Brain microvascular endothelial cell (primary cell): Measurements from ENCODE around the gene TSPAN31.

Experiments used
- DNase-seq: peaks from one replicate; pipeline ENCODE4 v3.0.0-alpha.2; 2020
- H3K27ac ChIP-seq: fragments of 250-450 bp; sonication (Bioruptor Pico); 2 replicates; pipeline ENCODE4 v1.5.1; 2020; ENCODE audit warnings: mild to moderate bottlenecking, moderate library complexity
- H3K27me3 ChIP-seq: fragments of 250-450 bp; sonication (Bioruptor Pico); replicated peaks from 2 replicates; pipeline ENCODE4 v1.5.1; 2020; ENCODE audit warnings: mild to moderate bottlenecking
- H3K36me3 ChIP-seq: fragments of 250-450 bp; sonication (Bioruptor Pico); replicated peaks from 2 replicates; pipeline ENCODE4 v1.5.1; 2020; ENCODE audit warnings: mild to moderate bottlenecking
- H3K4me3 ChIP-seq: 2 replicates; pipeline ENCODE4 v1.5.1; 2011; ENCODE audit warnings: low read depth, mild to moderate bottlenecking, control low read depth, low read length, moderate library complexity
- in situ Hi-C: cut with HindIII; loops from 2 replicates; pipeline ENCODE4 v1.10.0; 2017; ENCODE audit warnings: low sequenced_read_pairs, low pct_ligation_motif_present
- TF ChIP-seq, protein P1 (sequence below): IDR thresholded peaks from 2 replicates; pipeline ENCODE4 v1.5.1; 2011; ENCODE audit warnings: low read depth, mild to moderate bottlenecking, moderate library complexity, low read length, control low read depth, inconsistent platforms; ENCODE audit errors: missing control alignments

The TSPAN31 gene, protein sequence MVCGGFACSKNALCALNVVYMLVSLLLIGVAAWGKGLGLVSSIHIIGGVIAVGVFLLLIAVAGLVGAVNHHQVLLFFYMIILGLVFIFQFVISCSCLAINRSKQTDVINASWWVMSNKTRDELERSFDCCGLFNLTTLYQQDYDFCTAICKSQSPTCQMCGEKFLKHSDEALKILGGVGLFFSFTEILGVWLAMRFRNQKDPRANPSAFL

DNA sequence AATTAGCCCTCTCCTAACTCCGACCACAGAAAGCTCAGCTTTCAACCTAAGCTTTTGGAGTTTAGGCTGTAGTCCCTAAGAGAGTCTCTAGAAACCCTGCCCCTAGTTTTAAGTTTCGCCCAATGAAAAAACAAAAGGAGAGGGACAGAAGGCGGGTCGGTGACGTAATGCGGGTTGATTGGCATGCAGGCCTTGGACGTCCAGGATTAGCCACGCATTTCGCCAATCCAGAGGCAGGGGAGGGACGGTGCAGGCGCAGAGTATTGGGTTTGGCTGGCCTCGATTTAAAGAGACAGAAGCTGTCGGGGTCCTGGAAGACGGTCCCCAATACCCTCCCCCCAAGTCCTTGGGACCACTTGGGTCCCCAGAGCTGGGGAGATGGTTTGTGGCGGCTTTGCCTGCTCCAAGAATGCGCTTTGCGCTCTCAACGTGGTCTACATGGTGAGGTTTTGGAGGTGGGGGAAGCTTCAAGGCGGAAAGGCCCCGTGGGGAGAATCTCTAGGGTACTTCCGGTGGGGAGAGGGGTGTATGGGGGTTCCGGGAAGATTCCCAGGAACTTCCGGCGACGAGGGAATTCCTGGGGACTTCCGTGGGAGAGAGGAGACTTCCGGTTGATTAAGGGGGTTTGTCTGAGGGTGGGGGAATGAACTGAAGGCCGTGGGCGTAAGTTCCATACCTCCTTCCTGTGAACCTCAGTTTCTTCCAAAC is at the start of gene TSPAN31:
Gene TSPAN31 (plus strand): TSS at position 263 of the 708 bp plus-strand sequence. CDS start 116 bp downstream, at position 379.
- H3K4me3 ChIP-seq, result peak within 1 kb of the TSS; percentile 84
- peaks cover 26% of the 10 kb centered on the region for H3K36me3 ChIP-seq
- peak; percentile 99 for DNase-seq
- peaks cover 11% of the 10 kb centered on the region for H3K27me3 ChIP-seq
- TF ChIP-seq, protein P1, sequence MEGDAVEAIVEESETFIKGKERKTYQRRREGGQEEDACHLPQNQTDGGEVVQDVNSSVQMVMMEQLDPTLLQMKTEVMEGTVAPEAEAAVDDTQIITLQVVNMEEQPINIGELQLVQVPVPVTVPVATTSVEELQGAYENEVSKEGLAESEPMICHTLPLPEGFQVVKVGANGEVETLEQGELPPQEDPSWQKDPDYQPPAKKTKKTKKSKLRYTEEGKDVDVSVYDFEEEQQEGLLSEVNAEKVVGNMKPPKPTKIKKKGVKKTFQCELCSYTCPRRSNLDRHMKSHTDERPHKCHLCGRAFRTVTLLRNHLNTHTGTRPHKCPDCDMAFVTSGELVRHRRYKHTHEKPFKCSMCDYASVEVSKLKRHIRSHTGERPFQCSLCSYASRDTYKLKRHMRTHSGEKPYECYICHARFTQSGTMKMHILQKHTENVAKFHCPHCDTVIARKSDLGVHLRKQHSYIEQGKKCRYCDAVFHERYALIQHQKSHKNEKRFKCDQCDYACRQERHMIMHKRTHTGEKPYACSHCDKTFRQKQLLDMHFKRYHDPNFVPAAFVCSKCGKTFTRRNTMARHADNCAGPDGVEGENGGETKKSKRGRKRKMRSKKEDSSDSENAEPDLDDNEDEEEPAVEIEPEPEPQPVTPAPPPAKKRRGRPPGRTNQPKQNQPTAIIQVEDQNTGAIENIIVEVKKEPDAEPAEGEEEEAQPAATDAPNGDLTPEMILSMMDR, result no peak
- in situ Hi-C loops, result no loop called here
- H3K27ac ChIP-seq, result peak within 1 kb of the TSS; percentile 99

DNA sequence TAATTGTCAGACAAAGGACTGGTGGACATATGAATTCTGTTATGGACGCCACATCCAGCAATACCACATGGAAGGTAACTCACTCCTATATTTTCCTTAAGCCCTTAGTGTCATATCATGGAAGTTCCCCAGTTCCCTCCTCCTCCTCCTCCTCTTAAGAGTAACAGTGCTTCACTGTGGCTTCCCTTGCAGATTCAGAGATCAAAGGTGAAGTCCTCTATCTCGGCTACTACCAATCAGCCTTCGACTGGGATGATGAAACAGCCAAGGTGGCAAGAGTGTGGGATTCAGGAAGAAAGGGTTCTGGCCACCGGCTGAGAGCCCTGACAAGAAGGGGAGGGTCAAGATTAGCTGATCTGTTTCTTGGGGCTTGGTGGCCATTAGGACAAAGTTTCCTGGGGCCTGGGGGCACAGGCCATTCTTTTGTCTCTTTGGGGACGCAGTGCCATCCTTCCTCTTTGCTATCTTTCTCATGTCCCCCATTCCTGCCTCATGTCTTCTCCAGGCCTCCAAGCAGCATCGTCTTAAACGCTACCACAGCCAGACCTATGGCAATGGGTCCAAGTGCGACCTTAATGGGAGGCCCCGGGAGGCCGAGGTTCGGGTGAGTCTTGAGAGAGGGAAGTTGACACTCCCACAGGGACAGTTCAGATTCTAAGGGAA is 48.9 kb upstream of the TSPAN31 start:
- Histone ChIP-seq H3K27me3 (no peaks in the 10 kb centered on the region), H3K4me3 (no peak overlapping the region), H3K27ac (no peak overlapping the region), H3K36me3 (peaks cover 7% of the 10 kb centered on the region)
- in situ Hi-C loops, result no loop called here
- DNase-seq, result no peak
- TF ChIP-seq, protein P1, result no peak

GRCh38 chr12:57697076-57697475 is 47.8 kb upstream of the TSPAN31 start:
- no peak for DNase-seq
- in situ Hi-C loops, result no loop called here

GRCh38 chr12:57698414-57698813 is 46.4 kb upstream of the TSPAN31 start:
- in situ Hi-C loops, result no loop called here
- TF ChIP-seq, protein P1, result no peak
- no peak overlapping the region for H3K27ac ChIP-seq
- H3K36me3 ChIP-seq, result peaks cover 10% of the 10 kb centered on the region
- DNase-seq, result no peak
- H3K27me3 ChIP-seq, result no peaks in the 10 kb centered on the region
- no peak overlapping the region for H3K4me3 ChIP-seq

More at GRCh38 chr12:57697076-57697475, 47.8 kb upstream of the TSPAN31 start:
- no peak overlapping the region for H3K4me3 ChIP-seq
- H3K27me3 ChIP-seq, result no peaks in the 10 kb centered on the region
- TF ChIP-seq, protein P1, result no peak
- no peak overlapping the region for H3K27ac ChIP-seq
- peaks cover 7% of the 10 kb centered on the region for H3K36me3 ChIP-seq

DNA sequence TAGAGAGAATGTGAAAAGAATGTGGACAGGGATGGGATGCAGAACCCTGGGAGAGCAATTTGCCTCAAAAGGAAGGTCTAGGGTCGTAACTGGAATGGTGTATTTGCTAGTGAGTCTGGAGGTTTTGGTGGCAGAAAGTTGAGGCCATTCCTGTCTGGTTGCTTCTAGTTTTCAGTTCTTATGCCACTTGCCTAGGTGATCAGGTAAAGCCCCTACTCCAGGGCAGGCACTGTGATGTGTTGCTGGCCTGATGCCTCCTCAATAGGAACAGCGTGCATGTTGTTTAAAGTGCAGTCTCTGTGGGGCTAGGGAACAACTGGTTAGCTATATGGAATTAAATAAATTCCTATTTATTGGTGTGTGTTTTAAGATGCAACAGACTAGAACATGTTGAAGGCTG is 44.5 kb upstream of the TSPAN31 start:
- TF ChIP-seq, protein P1, result no peak
- Histone ChIP-seq H3K27me3 (no peaks in the 10 kb centered on the region), H3K36me3 (peaks cover 16% of the 10 kb centered on the region), H3K27ac (no peak overlapping the region), H3K4me3 (no peak overlapping the region)
- in situ Hi-C loops, result no loop called here
- DNase-seq, result no peak
